ENCODE data around the gene SLC4A3. TPM values are rescaled to one million over a fixed set of nuclear protein-coding genes. Genes with fewer than 3 reads are reported as not detected.

Gene SLC4A3
- total RNA-seq, 1 experiment from 2014 or later, result 7.3 TPM

DNA sequence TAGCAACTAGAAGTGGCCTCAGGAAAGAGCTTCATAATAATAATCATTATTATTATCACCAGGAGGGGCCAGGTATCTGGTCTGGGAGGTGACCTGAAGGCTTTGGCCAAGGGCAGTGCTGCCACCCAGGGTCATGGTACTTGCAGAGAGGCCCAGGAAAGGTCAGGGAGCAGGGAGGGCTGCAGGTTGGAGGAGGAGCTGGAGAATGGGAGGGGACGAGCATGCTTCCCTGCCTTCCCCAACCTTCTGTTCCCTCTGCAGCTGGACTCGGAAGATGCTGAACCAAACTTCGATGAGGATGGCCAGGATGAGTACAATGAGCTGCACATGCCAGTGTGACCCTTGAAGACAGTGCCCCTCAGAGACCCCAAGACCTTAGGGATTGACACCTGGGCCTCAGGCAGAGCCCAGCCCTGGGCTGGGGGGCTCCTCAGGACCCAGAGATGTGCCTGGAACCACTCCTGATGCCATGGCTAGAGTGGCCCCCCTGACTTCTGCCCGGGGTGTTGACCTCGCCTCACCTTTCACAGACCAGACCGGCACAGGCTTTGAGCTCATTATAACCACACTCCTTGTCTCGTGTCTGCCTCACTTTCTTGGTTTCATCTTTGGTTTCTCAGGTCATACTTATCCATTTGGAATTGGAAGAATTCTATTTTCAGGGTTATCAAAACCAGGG lies 14.1 kb downstream of the SLC4A3 start:
- intact Hi-C loops (cut with micrococcal nuclease; ENCODE audit: unreplicated experiment), result loop anchor here (1.0 to 5.0 kb wide), 5 partner anchors 21 to 239 kb away; no protein-coding TSS in a partner anchor
- Histone ChIP-seq H3K9me3 (ENCODE audit: insufficient read depth, low read depth) (no peaks in the 10 kb centered on the region), H3K4me1 (replicated peaks; ENCODE audit: insufficient read depth) (peaks cover 18% of the 10 kb centered on the region), H4K20me1 (ENCODE audit: insufficient read depth) (no peaks in the 10 kb centered on the region), H3K27ac (no peak overlapping the region), H3K27me3 (ENCODE audit: insufficient read depth, low read depth) (no peaks in the 10 kb centered on the region), H3K4me2 (no peak overlapping the region), H3F3A (ENCODE audit: insufficient read depth, low read depth) (peaks cover 8% of the 10 kb centered on the region; the same call in 1 of the 2 replicates), H3K36me3 (ENCODE audit: low read depth) (no peaks in the 10 kb centered on the region), H3K9me2 (ENCODE audit: insufficient read depth) (no peaks in the 10 kb centered on the region), H3K79me2 (ENCODE audit: low read depth) (no peaks in the 10 kb centered on the region), H3K4me3 (no peak overlapping the region), H2AFZ (no peak overlapping the region)
- ChIA-PET POLR2A (ENCODE audit: unreplicated experiment) (no interaction called here), CTCF (interaction anchor here (0.6 to 1.6 kb wide), 3 partner anchors 47 to 49 kb away, joined by 3 to 6 read pairs (median 3); no protein-coding TSS in a partner anchor)
- DNase-seq, result no peak
- TF ChIP-seq EZH2 (IDR thresholded peaks at IDR 0.05; ENCODE audit: low read depth) (no peak), CTCF (conservative IDR thresholded peaks at IDR 0.05) (no peak)
- no TSS peak for BruUV-seq (replicated peaks)

GRCh38 chr2:219642069-219642454 lies 14.6 kb downstream of the SLC4A3 start:
- H3K4me1 ChIP-seq (replicated peaks; ENCODE audit: insufficient read depth), result peaks cover 18% of the 10 kb centered on the region
- no peaks in the 10 kb centered on the region for H3K79me2 ChIP-seq (ENCODE audit: low read depth)
- no peaks in the 10 kb centered on the region for H4K20me1 ChIP-seq (ENCODE audit: insufficient read depth)
- TF ChIP-seq EZH2 (IDR thresholded peaks at IDR 0.05; ENCODE audit: low read depth) (no peak), CTCF (conservative IDR thresholded peaks at IDR 0.05) (no peak)
- H3K9me3 ChIP-seq (ENCODE audit: insufficient read depth, low read depth), result no peaks in the 10 kb centered on the region
- no peaks in the 10 kb centered on the region for H3K36me3 ChIP-seq (ENCODE audit: low read depth)
- no peak for DNase-seq
- BruUV-seq (replicated peaks), result no TSS peak
- H2AFZ ChIP-seq, result no peak overlapping the region
- H3K27ac ChIP-seq, result no peak overlapping the region
- ChIA-PET CTCF (interaction anchor here (0.6 to 1.6 kb wide), 2 partner anchors 47 to 48 kb away, joined by 3 to 6 read pairs; no protein-coding TSS in a partner anchor), POLR2A (ENCODE audit: unreplicated experiment) (interaction anchor here (0.7 kb wide), 1 partner anchor 21 kb away, joined by 8 read pairs; no protein-coding TSS in a partner anchor)
- peaks cover 8% of the 10 kb centered on the region; the same call in 1 of the 2 replicates for H3F3A ChIP-seq (ENCODE audit: insufficient read depth, low read depth)
- intact Hi-C loops (cut with micrococcal nuclease; ENCODE audit: unreplicated experiment), result loop anchor here (1.0 to 5.0 kb wide), 5 partner anchors 21 to 240 kb away; no protein-coding TSS in a partner anchor
- no peak overlapping the region for H3K4me3 ChIP-seq
- H3K4me2 ChIP-seq, result no peak overlapping the region
- H3K9me2 ChIP-seq (ENCODE audit: insufficient read depth), result no peaks in the 10 kb centered on the region
- H3K27me3 ChIP-seq (ENCODE audit: insufficient read depth, low read depth), result no peaks in the 10 kb centered on the region

DNA sequence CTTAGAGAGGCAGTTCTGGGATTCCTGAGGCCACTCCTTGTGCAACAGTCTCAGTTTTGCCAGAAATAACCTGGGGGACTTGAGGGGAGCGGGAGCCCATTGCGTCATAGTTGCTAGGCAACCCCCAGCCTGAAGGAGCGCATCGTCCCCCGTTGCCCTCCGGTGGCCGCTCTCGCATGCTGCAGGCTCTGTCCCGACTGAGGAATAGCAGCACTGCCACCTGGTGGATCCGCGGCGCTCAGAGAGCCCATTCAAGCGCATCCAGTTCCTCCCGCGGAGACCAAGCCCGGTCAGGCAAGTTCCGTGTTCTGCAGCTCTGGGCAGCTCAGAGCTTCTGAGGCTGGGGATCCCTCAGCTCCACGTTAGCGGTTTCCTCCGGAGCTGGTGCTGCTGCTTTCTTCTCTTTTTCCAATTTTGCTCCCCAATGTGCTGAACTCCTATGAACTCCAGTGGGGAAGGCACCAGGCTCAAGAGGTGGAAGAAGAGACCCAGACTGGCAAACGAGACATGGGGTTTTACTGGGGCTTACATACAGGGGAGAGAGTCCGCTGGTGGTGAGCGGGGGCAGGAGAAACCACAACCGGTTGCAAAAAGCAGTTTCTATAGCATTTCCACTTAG lies 15.1 kb downstream of the SLC4A3 start:
- CTCF ChIA-PET, result interaction anchor here (0.5 to 1.6 kb wide), 4 partner anchors 43 to 438 kb away, joined by 5 to 7 read pairs (median 6); no protein-coding TSS in a partner anchor
- no peak overlapping the region for H3K27ac ChIP-seq

More for the DNA sequence above, 15.1 kb downstream of the SLC4A3 start:
- H3K79me2 ChIP-seq (ENCODE audit: low read depth), result no peaks in the 10 kb centered on the region
- intact Hi-C loops (cut with micrococcal nuclease; ENCODE audit: unreplicated experiment), result loop anchor here (1.0 to 5.0 kb wide), 5 partner anchors 20 to 240 kb away; no protein-coding TSS in a partner anchor
- POLR2A ChIA-PET (ENCODE audit: unreplicated experiment), result interaction anchor here (0.6 to 0.7 kb wide), 2 partner anchors 19 to 20 kb away, joined by 3 to 8 read pairs; no protein-coding TSS in a partner anchor
- TF ChIP-seq EZH2 (IDR thresholded peaks at IDR 0.05; ENCODE audit: low read depth), result no peak
- TF ChIP-seq CTCF (conservative IDR thresholded peaks at IDR 0.05), result peak; percentile 93
- no peaks in the 10 kb centered on the region for H3K9me3 ChIP-seq (ENCODE audit: insufficient read depth, low read depth)
- H3K9me2 ChIP-seq (ENCODE audit: insufficient read depth), result no peaks in the 10 kb centered on the region
- peak overlapping the region; percentile 49; the same call in 1 of the 2 replicates for H3K4me2 ChIP-seq
- BruUV-seq (replicated peaks), result no TSS peak
- peaks cover 8% of the 10 kb centered on the region; the same call in 1 of the 2 replicates for H3F3A ChIP-seq (ENCODE audit: insufficient read depth, low read depth)
- H2AFZ ChIP-seq, result peak overlapping the region; percentile 68; the same call in 1 of the 2 replicates
- H3K4me3 ChIP-seq, result no peak overlapping the region
- peak; percentile 83 to 93 for DNase-seq
- peaks cover 18% of the 10 kb centered on the region for H3K4me1 ChIP-seq (replicated peaks; ENCODE audit: insufficient read depth)
- H3K27me3 ChIP-seq (ENCODE audit: insufficient read depth, low read depth), result no peaks in the 10 kb centered on the region
- no peaks in the 10 kb centered on the region for H3K36me3 ChIP-seq (ENCODE audit: low read depth)
- no peaks in the 10 kb centered on the region for H4K20me1 ChIP-seq (ENCODE audit: insufficient read depth)
